GM19452 (cell line): ENCODE data around the gene MST1.
A peak's percentile ranks its signal among the peaks of the same experiment; 100 is the strongest.

ENCODE experiments used
- ATAC-seq: cut with Tn5 transposase; IDR thresholded peaks from one replicate; pipeline ENCODE4 v1.9.1; 2021; ENCODE audit not compliant: unreplicated experiment

MST1 gene

GRCh38 chr3:49718858-49719213, 29.6 kb upstream of the MST1 start:
- ATAC-seq: no peak

- no peak for ATAC-seq
Observed at GRCh38 chr3:49717959-49718857, 28.9 kb upstream of the MST1 start.

- ATAC-seq: no peak
Observed at GRCh38 chr3:49717211-49717958, 28.1 kb upstream of the MST1 start.

GRCh38 chr3:49716691-49717210, 27.5 kb upstream of the MST1 start:
- no peak for ATAC-seq

- no peak for ATAC-seq
Observed at GRCh38 chr3:49716169-49716568, 26.9 kb upstream of the MST1 start.

GRCh38 chr3:49715611-49716121, 26.4 kb upstream of the MST1 start:
- no peak for ATAC-seq

- no peak for ATAC-seq
Observed at GRCh38 chr3:49714728-49715550, 25.7 kb upstream of the MST1 start.

- ATAC-seq: no peak
Observed at GRCh38 chr3:49713336-49714105, 24.2 kb upstream of the MST1 start.

GRCh38 chr3:49712631-49713317, 23.5 kb upstream of the MST1 start:
- no peak for ATAC-seq

GRCh38 chr3:49712166-49712565, 22.9 kb upstream of the MST1 start:
- no peak for ATAC-seq

- ATAC-seq: no peak
Observed at GRCh38 chr3:49711489-49711888, 22.2 kb upstream of the MST1 start.

- no peak for ATAC-seq
Observed at GRCh38 chr3:49709852-49710251, 20.6 kb upstream of the MST1 start.

GRCh38 chr3:49707113-49707480, 17.8 kb upstream of the MST1 start:
- no peak for ATAC-seq

GRCh38 chr3:49706456-49707112, 17.3 kb upstream of the MST1 start:
- no peak for ATAC-seq

- ATAC-seq: no peak
Observed at GRCh38 chr3:49705390-49705960, 16.2 kb upstream of the MST1 start.

GRCh38 chr3:49704629-49705028, 15.4 kb upstream of the MST1 start:
- ATAC-seq: no peak

- ATAC-seq: no peak
Observed at GRCh38 chr3:49703956-49704355, 14.7 kb upstream of the MST1 start.

- ATAC-seq: peak; percentile 69
Observed at GRCh38 chr3:49703443-49703927, 14.2 kb upstream of the MST1 start.

- ATAC-seq: no peak
Observed at GRCh38 chr3:49702672-49703071, 13.4 kb upstream of the MST1 start.
